ENCODE results near the gene CCDC85A. TPM values are rescaled to one million over a fixed set of nuclear protein-coding genes. Genes with fewer than 3 reads are reported as not detected.

The CCDC85A gene
- total RNA-seq, 6 experiments from 2014 or later = 0.07 to 0.31 (median 0.14) TPM; not detected in 1

- no peak overlapping the region for H3K4me3 ChIP-seq
- intact Hi-C loops (cut with DNase I) = no loop called here
- no peak for ATAC-seq
- 72% methylated on average over 4 of the region's 4 CpGs for WGBS (ENCODE audit: insufficient coverage, low coverage, low lambda C conversion rate, missing lambda C conversion rate)
- DNase-seq = no peak
- no peak for TF ChIP-seq POLR2A (IDR thresholded peaks at IDR 0.05)
- no peak for TF ChIP-seq CTCF (IDR thresholded peaks at IDR 0.05)
- H3K4me1 ChIP-seq = no peaks in the 10 kb centered on the region
- no peaks in the 10 kb centered on the region for H3K27me3 ChIP-seq
- no peaks in the 10 kb centered on the region for H3K36me3 ChIP-seq
- no peaks in the 10 kb centered on the region for H3K9me3 ChIP-seq
- no peak overlapping the region for H3K27ac ChIP-seq
Measured at GRCh38 chr2:56347881-56348280, 164.1 kb downstream of the CCDC85A start.

- Histone ChIP-seq H3K27ac (no peak overlapping the region), H3K27me3 (no peaks in the 10 kb centered on the region), H3K4me3 (no peak overlapping the region), H3K4me1 (no peaks in the 10 kb centered on the region), H3K9me3 (no peaks in the 10 kb centered on the region), H3K36me3 (no peaks in the 10 kb centered on the region)
- WGBS (ENCODE audit: insufficient coverage, low coverage, low lambda C conversion rate, missing lambda C conversion rate) = 64% methylated on average over 5 of the region's 6 CpGs
- intact Hi-C loops (cut with DNase I) = no loop called here
- DNase-seq (no peak), ATAC-seq (no peak)
- TF ChIP-seq CTCF (IDR thresholded peaks at IDR 0.05) (no peak), POLR2A (IDR thresholded peaks at IDR 0.05) (no peak)
Measured at GRCh38 chr2:56348392-56349210, 164.8 kb downstream of the CCDC85A start.

GRCh38 chr2:56357655-56358295 is 174.0 kb downstream of the CCDC85A start:
- 71% methylated on average over 3 of the region's 3 CpGs for WGBS (ENCODE audit: insufficient coverage, low coverage, low lambda C conversion rate, missing lambda C conversion rate)
- intact Hi-C loops (cut with DNase I) = no loop called here
- TF ChIP-seq CTCF (IDR thresholded peaks at IDR 0.05) = no peak
- TF ChIP-seq POLR2A (IDR thresholded peaks at IDR 0.05) = no peak
- H3K4me1 ChIP-seq = no peaks in the 10 kb centered on the region
- H3K9me3 ChIP-seq = no peaks in the 10 kb centered on the region
- H3K27me3 ChIP-seq = no peaks in the 10 kb centered on the region
- H3K27ac ChIP-seq = no peak overlapping the region
- no peaks in the 10 kb centered on the region for H3K36me3 ChIP-seq
- H3K4me3 ChIP-seq = no peak overlapping the region
- ATAC-seq = no peak
- no peak for DNase-seq

- H3K4me1 ChIP-seq = no peaks in the 10 kb centered on the region
- DNase-seq (no peak), ATAC-seq (no peak)
- H3K36me3 ChIP-seq = no peaks in the 10 kb centered on the region
- WGBS (ENCODE audit: insufficient coverage, low coverage, low lambda C conversion rate, missing lambda C conversion rate) = 85% methylated on average over 2 of the region's 2 CpGs
- H3K27me3 ChIP-seq = no peaks in the 10 kb centered on the region
- H3K27ac ChIP-seq = no peak overlapping the region
- no peaks in the 10 kb centered on the region for H3K9me3 ChIP-seq
- intact Hi-C loops (cut with DNase I) = no loop called here
- H3K4me3 ChIP-seq = no peak overlapping the region
- no peak for TF ChIP-seq CTCF (IDR thresholded peaks at IDR 0.05)
- TF ChIP-seq POLR2A (IDR thresholded peaks at IDR 0.05) = no peak
Measured at GRCh38 chr2:56361844-56362243, 178.1 kb downstream of the CCDC85A start.
